ENCODE measurements around the gene TMSB10.
"Not testable (repeated sequence)": the region's sequence is repeated elsewhere in the genome, so short reads cannot be mapped to it uniquely, and the experiment has no call there.

TMSB10 gene

GRCh38 chr2:84905181-84906107 is at the start of gene TMSB10:
TSS of gene TMSB10 (plus strand) at chr2:84905656.
- DNase-seq, result peak; percentile 76 to 77

GRCh38 chr2:84855731-84856130 is 49.7 kb upstream of the TMSB10 start:
- no peak for DNase-seq
- no peak for TF ChIP-seq POLR2A (IDR thresholded peaks at IDR 0.05; ENCODE audit: low read length)

More at GRCh38 chr2:84905181-84906107, at the start of gene TMSB10:
- no peak for TF ChIP-seq GATA1 (IDR thresholded peaks at IDR 0.05; ENCODE audit: low read depth, low read length)
- TF ChIP-seq POLR2A (IDR thresholded peaks at IDR 0.05; ENCODE audit: low read length), result peak; percentile 74

- TF ChIP-seq POLR2A (IDR thresholded peaks at IDR 0.05; ENCODE audit: low read length), result no peak
- no peak for DNase-seq
Observed at GRCh38 chr2:84856787-84857186, 48.7 kb upstream of the TMSB10 start.

- no peak for DNase-seq
- no peak for TF ChIP-seq GATA1 (IDR thresholded peaks at IDR 0.05; ENCODE audit: low read depth, low read length)
- no peak for TF ChIP-seq POLR2A (IDR thresholded peaks at IDR 0.05; ENCODE audit: low read length)
Observed at GRCh38 chr2:84857566-84857965, 47.9 kb upstream of the TMSB10 start.

DNA sequence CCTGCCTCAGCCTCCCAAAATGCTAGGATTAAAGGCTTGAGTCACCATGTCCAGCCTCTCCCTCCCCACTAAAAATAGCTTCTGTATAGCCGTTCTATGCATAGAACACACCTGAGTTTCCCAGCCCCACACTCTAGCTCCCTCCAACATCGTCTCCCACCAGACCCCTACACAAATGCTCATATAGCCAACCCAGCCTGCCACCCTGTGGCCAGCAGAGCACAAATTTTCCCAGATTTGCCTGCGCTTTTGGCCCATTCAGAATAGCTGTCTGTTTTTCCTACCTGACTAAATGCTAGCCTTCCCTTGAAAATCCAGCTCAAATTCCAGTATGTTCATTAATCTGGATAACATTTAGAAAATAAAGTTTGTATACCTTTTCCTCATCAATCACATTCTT is 47.3 kb upstream of the TMSB10 start:
- no peak for DNase-seq
- TF ChIP-seq GATA1 (IDR thresholded peaks at IDR 0.05; ENCODE audit: low read depth, low read length), result no peak
- TF ChIP-seq POLR2A (IDR thresholded peaks at IDR 0.05; ENCODE audit: low read length), result no peak

- no peak for DNase-seq
- TF ChIP-seq POLR2A (IDR thresholded peaks at IDR 0.05; ENCODE audit: low read length) (no peak), GATA1 (IDR thresholded peaks at IDR 0.05; ENCODE audit: low read depth, low read length) (no peak)
Observed at GRCh38 chr2:84858937-84859336, 46.5 kb upstream of the TMSB10 start.

GRCh38 chr2:84861539-84861938 is 43.9 kb upstream of the TMSB10 start:
- TF ChIP-seq POLR2A (IDR thresholded peaks at IDR 0.05; ENCODE audit: low read length), result no peak
- no peak for TF ChIP-seq GATA1 (IDR thresholded peaks at IDR 0.05; ENCODE audit: low read depth, low read length)
- no peak for DNase-seq

- TF ChIP-seq GATA1 (IDR thresholded peaks at IDR 0.05; ENCODE audit: low read depth, low read length) (no peak), POLR2A (IDR thresholded peaks at IDR 0.05; ENCODE audit: low read length) (no peak)
- DNase-seq, result no peak
Observed at GRCh38 chr2:84862006-84862405, 43.5 kb upstream of the TMSB10 start.

GRCh38 chr2:84865181-84865783 is 40.2 kb upstream of the TMSB10 start:
- DNase-seq, result peak in 1 of 2 experiments; percentile 7
- TF ChIP-seq GATA1 (IDR thresholded peaks at IDR 0.05; ENCODE audit: low read depth, low read length), result no peak
- TF ChIP-seq POLR2A (IDR thresholded peaks at IDR 0.05; ENCODE audit: low read length), result no peak

- no peak for DNase-seq
- TF ChIP-seq GATA1 (IDR thresholded peaks at IDR 0.05; ENCODE audit: low read depth, low read length) (no peak), POLR2A (IDR thresholded peaks at IDR 0.05; ENCODE audit: low read length) (no peak)
Observed at GRCh38 chr2:84866122-84866521, 39.3 kb upstream of the TMSB10 start.

DNA sequence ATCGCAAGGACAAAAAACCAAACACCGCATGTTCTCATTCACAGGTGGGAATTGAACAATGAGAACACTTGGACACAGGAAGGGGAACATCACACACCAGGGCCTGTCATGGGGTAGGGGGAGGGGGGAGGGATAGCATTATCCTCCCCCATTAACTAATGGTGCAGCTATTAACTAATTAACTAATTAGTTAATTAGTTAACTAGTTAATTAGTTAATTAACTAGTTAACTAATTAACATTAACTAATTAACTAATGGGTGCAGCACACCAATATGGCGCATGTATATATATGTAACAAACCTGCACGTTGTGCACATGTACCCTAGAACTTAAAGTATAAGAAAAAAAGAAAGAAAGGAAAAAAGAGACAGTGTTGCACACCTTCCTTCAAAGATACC is 37.1 kb upstream of the TMSB10 start:
- DNase-seq, result not testable (repeated sequence)

DNA sequence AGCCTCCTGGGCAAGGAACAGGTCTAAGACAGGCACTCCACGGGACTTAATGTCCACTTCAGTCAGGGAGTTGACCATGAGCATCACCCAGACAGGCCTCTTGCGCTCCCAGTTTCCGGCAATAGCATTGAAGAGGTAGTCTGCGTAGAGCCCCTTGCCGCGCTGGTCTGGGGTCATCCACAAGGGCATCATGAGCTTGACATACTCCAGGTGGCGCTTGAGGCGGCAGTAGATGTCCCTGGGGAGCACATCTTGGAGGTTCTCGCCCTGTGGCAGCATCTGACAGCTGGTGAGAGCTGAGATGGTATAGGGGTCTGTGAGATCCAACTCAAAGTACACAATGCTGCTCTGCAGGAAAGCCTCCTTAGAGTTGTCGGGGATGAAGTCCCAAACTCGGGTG is 35.1 kb upstream of the TMSB10 start:
- TF ChIP-seq GATA1 (IDR thresholded peaks at IDR 0.05; ENCODE audit: low read depth, low read length) (no peak), POLR2A (IDR thresholded peaks at IDR 0.05; ENCODE audit: low read length) (no peak)

GRCh38 chr2:84872691-84873090 is 32.8 kb upstream of the TMSB10 start:
- not testable (repeated sequence) for DNase-seq

More for the DNA sequence above, 35.1 kb upstream of the TMSB10 start:
- no peak for DNase-seq

- DNase-seq, result no peak
- TF ChIP-seq POLR2A (IDR thresholded peaks at IDR 0.05; ENCODE audit: low read length), result no peak
- no peak for TF ChIP-seq GATA1 (IDR thresholded peaks at IDR 0.05; ENCODE audit: low read depth, low read length)
Observed at GRCh38 chr2:84873350-84873749, 32.1 kb upstream of the TMSB10 start.

Measured in erythroblast (primary cell).